Calu3 (cell line): ENCODE data around the gene RNU6-9. TPM values are rescaled to one million over a fixed set of nuclear protein-coding genes. Genes with fewer than 3 reads are reported as not detected.

Source experiments
- BruUV-seq: library from RNA; stranded (reverse); fragments of 400-500 nt; replicated peaks from 2 replicates; lab custom pipeline; 2021; lab: Mats Ljungman, UMichigan
- CTCF ChIA-PET: fragments of 300-600 bp; sonication (Branson Sonifier 250); formaldehyde crosslinking; loops from one replicate; lab custom pipeline; 2022; ENCODE audit warnings: antibody characterized with exemption; lab: Charles Lee
- DNase-seq: peaks from one replicate; pipeline ENCODE4 v3.0.0; 2022
- H3K27ac Mint-ChIP-seq: one replicate; pipeline ENCODE4 v1.8.0; 2022; ENCODE audit warnings: mixed read lengths; ENCODE audit not compliant: unreplicated experiment
- H3K27me3 Mint-ChIP-seq: one replicate; pipeline ENCODE4 v1.8.0; 2022; ENCODE audit warnings: mixed read lengths; ENCODE audit not compliant: unreplicated experiment
- H3K36me3 Mint-ChIP-seq: one replicate; pipeline ENCODE4 v1.8.0; 2022; ENCODE audit warnings: mild to moderate bottlenecking, moderate library complexity, mixed read lengths; ENCODE audit not compliant: insufficient read depth, unreplicated experiment
- H3K4me1 Mint-ChIP-seq: one replicate; pipeline ENCODE4 v1.8.0; 2022; ENCODE audit warnings: mild to moderate bottlenecking, low read depth, mixed read lengths; ENCODE audit not compliant: unreplicated experiment
- H3K4me3 Mint-ChIP-seq: one replicate; pipeline ENCODE4 v1.8.0; 2022; ENCODE audit warnings: mild to moderate bottlenecking, low read depth, moderate library complexity, mixed read lengths; ENCODE audit not compliant: unreplicated experiment
- H3K9me3 Mint-ChIP-seq: one replicate; pipeline ENCODE4 v1.8.0; 2022; ENCODE audit warnings: low read depth, mixed read lengths; ENCODE audit not compliant: unreplicated experiment
- CTCF ChIP-seq: fragments of 200-600 bp; IDR thresholded peaks from one replicate; pipeline ENCODE4 v1.8.0; 2022; ENCODE audit warnings: antibody characterized with exemption; ENCODE audit not compliant: unreplicated experiment
- intact Hi-C: fragments of 100-400 bp; cut with micrococcal nuclease; formaldehyde crosslinking; loops from one replicate; pipeline ENCODE4 v1.10.0; 2022; ENCODE audit not compliant: unreplicated experiment
- total RNA-seq: library from RNA; stranded (reverse); gene quantifications from 2 replicates; pipeline ENCODE4 v1.2.3, GENCODE V29; 2022

Gene RNU6-9
- total RNA-seq, 1 experiment from 2014 or later: not detected

- Mint-ChIP-seq H3K4me3 (peak within 1 kb of the TSS; percentile 52), H3K4me1 (no peaks in the 10 kb centered on the region), H3K9me3 (no peaks in the 10 kb centered on the region), H3K36me3 (peaks cover 8% of the 10 kb centered on the region), H3K27me3 (no peaks in the 10 kb centered on the region), H3K27ac (no peak within 1 kb of the TSS)
- CTCF ChIA-PET: interaction anchor here (0.6 kb wide), 1 partner anchor 9 kb away, joined by 4 read pairs; no protein-coding TSS in a partner anchor
- TF ChIP-seq CTCF: no peak
- no TSS peak for BruUV-seq
- intact Hi-C loops: no loop called here
- DNase-seq: no peak
These were observed 34.1 kb upstream of the RNU6-9 start, which contains the start of gene CFD for GRCh38 chr19:858868-859843. TSS of gene CFD (plus strand) at chr19:859664. CDS start at chr19:859690, 26 bp downstream.

- no peaks in the 10 kb centered on the region for H3K27me3 Mint-ChIP-seq
- BruUV-seq: no TSS peak
- CTCF ChIA-PET: no interaction called here
These were observed 32.0 kb upstream of the RNU6-9 start for GRCh38 chr19:861141-861755.

GRCh38 chr19:861756-862580 is 31.3 kb upstream of the RNU6-9 start:
- Mint-ChIP-seq H3K9me3 (no peaks in the 10 kb centered on the region), H3K27ac (no peak overlapping the region), H3K36me3 (peaks cover 16% of the 10 kb centered on the region), H3K4me3 (no peak overlapping the region), H3K4me1 (no peaks in the 10 kb centered on the region), H3K27me3 (no peaks in the 10 kb centered on the region)
- TF ChIP-seq CTCF: no peak
- intact Hi-C loops: no loop called here
- DNase-seq: no peak
- BruUV-seq: no TSS peak
- CTCF ChIA-PET: no interaction called here

More at GRCh38 chr19:861141-861755, 32.0 kb upstream of the RNU6-9 start:
- Mint-ChIP-seq H3K27ac (no peak overlapping the region), H3K4me3 (peak overlapping the region; percentile 52), H3K4me1 (no peaks in the 10 kb centered on the region), H3K36me3 (peaks cover 16% of the 10 kb centered on the region), H3K9me3 (no peaks in the 10 kb centered on the region)
- no peak for TF ChIP-seq CTCF
- intact Hi-C loops: no loop called here
- no peak for DNase-seq

GRCh38 chr19:862581-863314 is 30.5 kb upstream of the RNU6-9 start:
- no TSS peak for BruUV-seq
- H3K36me3 Mint-ChIP-seq: peaks cover 16% of the 10 kb centered on the region
- H3K27ac Mint-ChIP-seq: no peak overlapping the region
- CTCF ChIA-PET: no interaction called here
- no peaks in the 10 kb centered on the region for H3K4me1 Mint-ChIP-seq
- peak; percentile 30 for DNase-seq
- H3K4me3 Mint-ChIP-seq: no peak overlapping the region
- no peak for TF ChIP-seq CTCF
- no peaks in the 10 kb centered on the region for H3K27me3 Mint-ChIP-seq
- H3K9me3 Mint-ChIP-seq: no peaks in the 10 kb centered on the region
- intact Hi-C loops: no loop called here
